ENCODE results near the gene NME3. TPM values are rescaled to one million over a fixed set of nuclear protein-coding genes. Genes with fewer than 3 reads are reported as not detected.

NME3 gene
- total and polyA plus RNA-seq, 9 of the 15 experiments (the other 6 are each of a cell fraction or from before 2014, with no cell fraction given) = 0.68 to 76.3 (median 11.5) TPM

DNA sequence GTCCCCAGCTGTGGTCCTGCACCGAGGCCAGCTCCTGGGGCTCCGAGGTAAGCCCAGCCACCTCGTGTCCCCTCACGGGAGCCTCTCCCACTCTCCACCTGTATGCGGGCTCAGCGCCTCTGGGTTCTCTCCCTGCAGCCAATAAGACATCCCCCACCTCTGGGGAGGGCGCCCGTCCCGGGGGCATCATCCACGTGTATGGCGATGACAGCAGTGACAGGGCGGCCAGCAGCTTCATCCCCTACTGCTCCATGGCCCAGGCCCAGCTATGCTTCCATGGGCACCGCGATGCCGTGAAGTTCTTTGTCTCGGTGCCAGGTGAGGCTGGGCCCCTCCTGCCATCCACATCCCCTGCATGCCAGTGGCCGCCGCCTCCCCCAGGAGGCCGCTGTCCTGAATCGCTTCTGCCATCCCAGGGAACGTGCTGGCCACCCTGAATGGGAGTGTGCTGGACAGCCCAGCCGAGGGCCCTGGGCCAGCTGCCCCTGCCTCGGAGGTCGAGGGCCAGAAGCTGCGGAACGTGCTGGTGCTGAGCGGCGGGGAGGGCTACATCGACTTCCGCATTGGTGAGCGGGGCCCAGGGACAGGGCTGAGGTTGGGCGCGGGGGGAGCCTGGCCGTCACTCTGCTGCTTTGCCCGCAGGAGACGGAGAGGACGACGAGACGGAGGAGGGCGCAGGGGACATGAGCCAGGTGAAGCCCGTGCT lies 3.1 kb downstream of the NME3 start:
- no peak overlapping the region for H3K27ac ChIP-seq (ENCODE audit: extremely low read depth, low read depth, low read length)
- POLR2A ChIA-PET = interaction anchor here (0.8 to 1.5 kb wide), 5 partner anchors 8 to 197 kb away, joined by 3 to 4 read pairs (median 3); partner anchors contain the start of genes NUBP2, RPS2 and SPSB3
- H3K9me3 ChIP-seq (replicated peaks; ENCODE audit: control insufficient read depth, insufficient read depth, low read depth, low read length) = no peaks in the 10 kb centered on the region
- no peaks in the 10 kb centered on the region for H3K9me1 ChIP-seq (ENCODE audit: control insufficient read depth, insufficient read depth, low read length)
- 0 out of 2 replicates have a peak, but pooled peaks cover 8% of the 10 kb centered on the region for H4K20me1 ChIP-seq (replicated peaks; ENCODE audit: control insufficient read depth, insufficient read depth, low read length)
- ATAC-seq (no peak), DNase-seq (ENCODE audit: extremely low read depth in 1 of 4, low spot score in 3 of 4) (no peak), FAIRE-seq (no peak)
- H3K4me3 ChIP-seq = no peak overlapping the region
- H3K4me1 ChIP-seq (replicated peaks in 1 of 2; ENCODE audit: control insufficient read depth in 2 of 2, insufficient read depth in 2 of 2, low read length in 2 of 2) = peaks cover 17 to 94% of the 10 kb centered on the region in 2 experiments; a peak in 4 of 5 replicates
- no TSS peak for BruUV-seq (replicated peaks)
- WGBS (ENCODE audit: insufficient coverage, low coverage, missing lambda C conversion rate) = 91% methylated on average over 28 of the region's 41 CpGs
- no peak overlapping the region for H2AFZ ChIP-seq (ENCODE audit: low read depth, low read length)
- TF ChIP-seq ARHGAP35 (IDR thresholded peaks at IDR 0.05; ENCODE audit: partially characterized antibody) (no peak), ZNF3 (CRISPR knock-in tag; IDR thresholded peaks at IDR 0.05) (no peak), PKNOX1 (IDR thresholded peaks at IDR 0.05) (no peak), PRPF4 (IDR thresholded peaks at IDR 0.05; ENCODE audit: insufficient read depth, low read depth, low read length, poor library complexity, severe bottlenecking) (peak; percentile 24), POLR2G (IDR thresholded peaks at IDR 0.05; ENCODE audit: low read depth, low read length) (peak; percentile 55), POLR2AphosphoS2 (IDR thresholded peaks at IDR 0.05; ENCODE audit: low read length) (0 out of 2 replicates have a peak, but pooled peaks have one; percentile 52), CHD2 (IDR thresholded peaks at IDR 0.05; ENCODE audit: low read depth, low read length) (0 out of 2 replicates have a peak, but pooled peaks have one; percentile 15), CEBPB (tag; IDR thresholded peaks at IDR 0.05) (no peak), MNT (conservative IDR thresholded peaks at IDR 0.05) (no peak)
- no peak overlapping the region for H3K4me2 ChIP-seq (ENCODE audit: insufficient read depth, low read length)
- in situ Hi-C loops (cut with MboI) (no loop called here), intact Hi-C loops (cut with micrococcal nuclease) (no loop called here)
- H3K27me3 ChIP-seq (ENCODE audit: control insufficient read depth in 2 of 2, insufficient read depth in 2 of 2, low read length in 2 of 2) = no peaks in the 10 kb centered on the region
- peak overlapping the region in 1 of 2 experiments; percentile 9; a peak in 1 of 4 replicates for H3K9ac ChIP-seq (ENCODE audit: insufficient read depth in 1 of 2, low read depth in 2 of 2, low read length in 2 of 2)
- peaks cover 78% of the 10 kb centered on the region; the same call in 2 of the 3 replicates for H3K36me3 ChIP-seq (ENCODE audit: control insufficient read depth, insufficient read depth, low read length)
- peaks cover 32% of the 10 kb centered on the region for H3K79me2 ChIP-seq (ENCODE audit: control insufficient read depth, insufficient read depth, low read length)
- CTCF ChIA-PET (ENCODE audit: low intra/inter-chr PET ratio) = no interaction called here
